ENCODE measurements around the gene TNS3.

GRCh38 chr7:47588704-47589225, 6.9 kb upstream of the TNS3 start:
- no peak for TF ChIP-seq CTCF (IDR thresholded peaks at IDR 0.05)
- TF ChIP-seq SIN3A (IDR thresholded peaks at IDR 0.05; ENCODE audit: borderline replicate concordance, insufficient read depth, low read depth, low read length): no peak
- TF ChIP-seq, protein P1, sequence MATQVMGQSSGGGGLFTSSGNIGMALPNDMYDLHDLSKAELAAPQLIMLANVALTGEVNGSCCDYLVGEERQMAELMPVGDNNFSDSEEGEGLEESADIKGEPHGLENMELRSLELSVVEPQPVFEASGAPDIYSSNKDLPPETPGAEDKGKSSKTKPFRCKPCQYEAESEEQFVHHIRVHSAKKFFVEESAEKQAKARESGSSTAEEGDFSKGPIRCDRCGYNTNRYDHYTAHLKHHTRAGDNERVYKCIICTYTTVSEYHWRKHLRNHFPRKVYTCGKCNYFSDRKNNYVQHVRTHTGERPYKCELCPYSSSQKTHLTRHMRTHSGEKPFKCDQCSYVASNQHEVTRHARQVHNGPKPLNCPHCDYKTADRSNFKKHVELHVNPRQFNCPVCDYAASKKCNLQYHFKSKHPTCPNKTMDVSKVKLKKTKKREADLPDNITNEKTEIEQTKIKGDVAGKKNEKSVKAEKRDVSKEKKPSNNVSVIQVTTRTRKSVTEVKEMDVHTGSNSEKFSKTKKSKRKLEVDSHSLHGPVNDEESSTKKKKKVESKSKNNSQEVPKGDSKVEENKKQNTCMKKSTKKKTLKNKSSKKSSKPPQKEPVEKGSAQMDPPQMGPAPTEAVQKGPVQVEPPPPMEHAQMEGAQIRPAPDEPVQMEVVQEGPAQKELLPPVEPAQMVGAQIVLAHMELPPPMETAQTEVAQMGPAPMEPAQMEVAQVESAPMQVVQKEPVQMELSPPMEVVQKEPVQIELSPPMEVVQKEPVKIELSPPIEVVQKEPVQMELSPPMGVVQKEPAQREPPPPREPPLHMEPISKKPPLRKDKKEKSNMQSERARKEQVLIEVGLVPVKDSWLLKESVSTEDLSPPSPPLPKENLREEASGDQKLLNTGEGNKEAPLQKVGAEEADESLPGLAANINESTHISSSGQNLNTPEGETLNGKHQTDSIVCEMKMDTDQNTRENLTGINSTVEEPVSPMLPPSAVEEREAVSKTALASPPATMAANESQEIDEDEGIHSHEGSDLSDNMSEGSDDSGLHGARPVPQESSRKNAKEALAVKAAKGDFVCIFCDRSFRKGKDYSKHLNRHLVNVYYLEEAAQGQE (IDR thresholded peaks at IDR 0.05; ENCODE audit: insufficient read depth in 1 of 2, low read depth in 2 of 2, low read length in 1 of 2): no peak
